Trophoblast cell (in vitro differentiated cells and primary cell): ENCODE measurements around the gene POPDC2.
"Not testable (repeated sequence)": the region's sequence is repeated elsewhere in the genome, so short reads cannot be mapped to it uniquely, and the experiment has no call there.

Experiments used
- DNase-seq, 2 donors: peaks; one replicate each; pipeline ENCODE4 v3.0.0-alpha.2; 2016
- H2AFZ ChIP-seq: 2 replicates; pipeline ENCODE4 v1.6.1; 2013; ENCODE audit warnings: low read length, moderate library complexity, mild to moderate bottlenecking; ENCODE audit not compliant: insufficient read depth, poor library complexity
- H2AK5ac ChIP-seq: 2 replicates; pipeline ENCODE4 v1.6.1; 2013; ENCODE audit warnings: mild to moderate bottlenecking, low read length
- H2BK120ac ChIP-seq: 2 replicates; pipeline ENCODE4 v1.6.1; 2013; ENCODE audit warnings: low read length, mild to moderate bottlenecking, moderate library complexity; ENCODE audit not compliant: insufficient read depth, poor library complexity
- H2BK12ac ChIP-seq: 2 replicates; pipeline ENCODE4 v1.6.1; 2013; ENCODE audit warnings: mild to moderate bottlenecking, low read length, moderate library complexity
- H2BK5ac ChIP-seq: 2 replicates; pipeline ENCODE4 v1.6.1; 2013; ENCODE audit warnings: low read length, low read depth, moderate library complexity, mild to moderate bottlenecking; ENCODE audit not compliant: poor library complexity
- H3K14ac ChIP-seq: 2 replicates; pipeline ENCODE4 v1.6.1; 2013; ENCODE audit warnings: mild to moderate bottlenecking, low read length
- H3K18ac ChIP-seq: 2 replicates; pipeline ENCODE4 v1.6.1; 2013; ENCODE audit warnings: mild to moderate bottlenecking, low read length
- H3K23ac ChIP-seq: 2 replicates; pipeline ENCODE4 v1.6.1; 2013; ENCODE audit warnings: low read length
- H3K27ac ChIP-seq: 2 replicates; pipeline ENCODE4 v1.5.1; 2013; ENCODE audit warnings: low read depth, mild to moderate bottlenecking, inconsistent platforms, low read length, moderate library complexity
- H3K27me3 ChIP-seq: 2 replicates; pipeline ENCODE4 v1.6.1; 2013; ENCODE audit warnings: inconsistent platforms, mild to moderate bottlenecking, low read length, moderate library complexity; ENCODE audit not compliant: insufficient read depth
- H3K36me3 ChIP-seq, 2 experiments: 1 replicate in 1 of 2; 2 replicates in 1 of 2; pipeline ENCODE4 v1.6.1; 2013; ENCODE audit warnings: low read length in 2 of 2, mild to moderate bottlenecking in 2 of 2, moderate library complexity in 1 of 2; ENCODE audit not compliant: insufficient read depth in 2 of 2, control insufficient read depth in 1 of 2
- H3K4ac ChIP-seq: 2 replicates; pipeline ENCODE4 v1.6.1; 2013; ENCODE audit warnings: low read depth, mild to moderate bottlenecking, low read length, moderate library complexity
- H3K4me1 ChIP-seq, 2 experiments: 1 replicate in 1 of 2; 2 replicates in 1 of 2; pipeline ENCODE4 v1.6.1; 2013; ENCODE audit warnings: low read length in 2 of 2, mild to moderate bottlenecking in 2 of 2, moderate library complexity in 1 of 2; ENCODE audit not compliant: insufficient read depth in 2 of 2, control insufficient read depth in 1 of 2
- H3K4me2 ChIP-seq: 2 replicates; pipeline ENCODE4 v1.6.1; 2013; ENCODE audit warnings: inconsistent platforms, mild to moderate bottlenecking, low read length, moderate library complexity
- H3K4me3 ChIP-seq: 2 replicates; pipeline ENCODE4 v1.5.1; 2013; ENCODE audit warnings: mild to moderate bottlenecking, low read depth, low read length, inconsistent platforms
- H3K79me1 ChIP-seq: one replicate; pipeline ENCODE4 v1.6.1; 2013; ENCODE audit warnings: low read length
- H3K79me2 ChIP-seq: 2 replicates; pipeline ENCODE4 v1.6.1; 2013; ENCODE audit warnings: low read length, mild to moderate bottlenecking; ENCODE audit not compliant: control insufficient read depth, insufficient read depth, poor library complexity
- H3K9ac ChIP-seq: 2 replicates; pipeline ENCODE4 v1.6.1; 2013; ENCODE audit warnings: mild to moderate bottlenecking, low read length
- H3K9me3 ChIP-seq: 2 replicates; pipeline ENCODE4 v1.6.1; 2013; ENCODE audit warnings: low read depth, mild to moderate bottlenecking, control low read depth, inconsistent platforms, low read length; ENCODE audit not compliant: insufficient read depth
- H4K12ac ChIP-seq: 2 replicates; pipeline ENCODE4 v1.6.1; 2013; ENCODE audit warnings: low read depth, mild to moderate bottlenecking, low read length, moderate library complexity
- H4K8ac ChIP-seq: 2 replicates; pipeline ENCODE4 v1.6.1; 2013; ENCODE audit warnings: low read depth, mild to moderate bottlenecking, low read length, moderate library complexity
- H4K91ac ChIP-seq: one replicate; pipeline ENCODE4 v1.6.1; 2013; ENCODE audit warnings: low read depth, mild to moderate bottlenecking, low read length, moderate library complexity
- WGBS: extraction: QIAGEN DNeasy Blood & Tissue Kit; methylation state at CpG from one replicate; pipeline ENCODE4 v1.1.7; 2013; ENCODE audit warnings: missing lambda C conversion rate; ENCODE audit not compliant: insufficient read length, insufficient coverage; ENCODE audit errors: extremely low coverage; 5-methylcytosine and 5-hydroxymethylcytosine counted together

Gene POPDC2

GRCh38 chr3:119678209-119678608 lies 17.8 kb upstream of the POPDC2 start:
- H3K4ac ChIP-seq, H3K9ac ChIP-seq, H2BK120ac ChIP-seq, H3K27me3 ChIP-seq, H3K9me3 ChIP-seq, H3K27ac ChIP-seq, H3K79me2 ChIP-seq, H2BK5ac ChIP-seq, H3K18ac ChIP-seq, H3K79me1 ChIP-seq, H3K4me3 ChIP-seq, H3K14ac ChIP-seq, H3K4me1 ChIP-seq, H3K23ac ChIP-seq, H2AFZ ChIP-seq, H3K4me2 ChIP-seq, H4K12ac ChIP-seq, H4K8ac ChIP-seq, H2AK5ac ChIP-seq, DNase-seq: not testable (repeated sequence)
- Histone ChIP-seq H3K36me3 (peaks cover 9 to 12% of the 10 kb centered on the region in 2 experiments), H4K91ac (peak overlapping the region; percentile 33), H2BK12ac (peak overlapping the region; percentile 67)
- no CpG with 5 or more reads among the region's 10 CpGs for WGBS

GRCh38 chr3:119677641-119677934 lies 17.2 kb upstream of the POPDC2 start:
- Histone ChIP-seq H3K14ac (no peak overlapping the region), H3K9me3 (peaks cover 3% of the 10 kb centered on the region), H3K9ac (no peak overlapping the region), H3K4me2 (peak overlapping the region; percentile 63), H3K18ac (no peak overlapping the region), H2BK120ac (no peak overlapping the region), H3K4me3 (no peak overlapping the region), H2BK12ac (no peak overlapping the region), H3K27me3 (no peaks in the 10 kb centered on the region), H3K79me1 (peaks cover 10% of the 10 kb centered on the region), H3K79me2 (peaks cover 4% of the 10 kb centered on the region), H3K23ac (no peak overlapping the region), H2AFZ (peak overlapping the region; percentile 61), H4K91ac (peak overlapping the region; percentile 25), H3K4ac (no peak overlapping the region), H2AK5ac (no peak overlapping the region), H3K36me3 (peaks cover 9 to 16% of the 10 kb centered on the region in 2 experiments), H3K4me1 (peaks cover 2 to 6% of the 10 kb centered on the region in 2 experiments), H3K27ac (peak overlapping the region; percentile 48), H2BK5ac (peak overlapping the region; percentile 1), H4K8ac (peak overlapping the region; percentile 62), H4K12ac (no peak overlapping the region)
- WGBS: no CpG with 5 or more reads among the region's 6 CpGs
- no peak for DNase-seq

- Histone ChIP-seq H3K36me3 (peaks cover 9 to 16% of the 10 kb centered on the region in 2 experiments), H2BK120ac (peak within 1 kb of the TSS; percentile 89), H3K9ac (peak within 1 kb of the TSS; percentile 76), H2AFZ (peak within 1 kb of the TSS; percentile 87), H2BK12ac (peak within 1 kb of the TSS; percentile 67), H3K23ac (no peak within 1 kb of the TSS), H3K4ac (peak within 1 kb of the TSS; percentile 80), H3K79me1 (peaks cover 10% of the 10 kb centered on the region), H3K79me2 (peaks cover 4% of the 10 kb centered on the region), H4K12ac (peak within 1 kb of the TSS; percentile 84), H4K8ac (peak within 1 kb of the TSS; percentile 98), H2BK5ac (peak within 1 kb of the TSS; percentile 95), H3K27me3 (no peaks in the 10 kb centered on the region), H3K14ac (peak within 1 kb of the TSS; percentile 98), H3K9me3 (peaks cover 3% of the 10 kb centered on the region), H3K4me1 (peaks cover 2 to 6% of the 10 kb centered on the region in 2 experiments), H4K91ac (peak within 1 kb of the TSS; percentile 95), H3K18ac (peak within 1 kb of the TSS; percentile 88), H3K4me2 (peak within 1 kb of the TSS; percentile 63), H3K4me3 (peak within 1 kb of the TSS; percentile 87), H3K27ac (peak within 1 kb of the TSS; percentile 96), H2AK5ac (peak within 1 kb of the TSS; percentile 72)
- WGBS: no CpG with 5 or more reads among the region's 54 CpGs
- peak; percentile 98 to 99 for DNase-seq
Observed at GRCh38 chr3:119676771-119677640, 16.6 kb upstream of the POPDC2 start, which contains the start of gene COX17. COX17 (minus strand) TSS chr3:119677406; CDS start chr3:119677310, 96 bp downstream.

- no peak overlapping the region for H3K23ac ChIP-seq
- no CpG with 5 or more reads among the region's 1 CpG for WGBS
- H3K79me1 ChIP-seq: peaks cover 10% of the 10 kb centered on the region
- peaks cover 2 to 6% of the 10 kb centered on the region in 2 experiments for H3K4me1 ChIP-seq
- H3K14ac ChIP-seq: no peak overlapping the region
- no peak overlapping the region for H2BK120ac ChIP-seq
- H3K4ac ChIP-seq: peak overlapping the region; percentile 52
- no peak overlapping the region for H3K18ac ChIP-seq
- no peak overlapping the region for H2BK5ac ChIP-seq
- no peak overlapping the region for H2AK5ac ChIP-seq
- no peak overlapping the region for H4K8ac ChIP-seq
- H3K4me3 ChIP-seq: no peak overlapping the region
- H2BK12ac ChIP-seq: no peak overlapping the region
- no peak overlapping the region for H4K12ac ChIP-seq
- H4K91ac ChIP-seq: no peak overlapping the region
- no peak overlapping the region for H3K27ac ChIP-seq
- DNase-seq: no peak
- H3K4me2 ChIP-seq: peak overlapping the region; percentile 57
- peaks cover 9 to 16% of the 10 kb centered on the region in 2 experiments for H3K36me3 ChIP-seq
- peaks cover 4% of the 10 kb centered on the region for H3K79me2 ChIP-seq
- no peaks in the 10 kb centered on the region for H3K27me3 ChIP-seq
- H3K9me3 ChIP-seq: peaks cover 3% of the 10 kb centered on the region
- H3K9ac ChIP-seq: no peak overlapping the region
- H2AFZ ChIP-seq: no peak overlapping the region
Observed at GRCh38 chr3:119676020-119676419, 15.6 kb upstream of the POPDC2 start.
